Measurements from ENCODE around the gene ADAMTS8. TPM values are rescaled to one million over a fixed set of nuclear protein-coding genes. Genes with fewer than 3 reads are reported as not detected.

The ADAMTS8 gene
- total and polyA plus RNA-seq, 2 donors (not counting 3 experiments of a cell fraction or from before 2014, with no cell fraction given): not detected

- H3K27me3 ChIP-seq (ENCODE audit: control insufficient read depth in 2 of 2, insufficient read depth in 2 of 2, low read length in 2 of 2): no peaks in the 10 kb centered on the region
- H2AFZ ChIP-seq (ENCODE audit: low read depth, low read length): no peak overlapping the region
- H4K20me1 ChIP-seq (replicated peaks; ENCODE audit: control insufficient read depth, extremely low read depth, insufficient read depth, low read length): no peaks in the 10 kb centered on the region
- H3K79me2 ChIP-seq (ENCODE audit: control insufficient read depth, insufficient read depth, low read length): no peaks in the 10 kb centered on the region
- H3K9ac ChIP-seq (replicated peaks; ENCODE audit: extremely low read depth, insufficient read depth, low read length): no peak overlapping the region
- CTCF ChIA-PET: interaction anchor here (0.8 kb wide), 2 partner anchors 168 to 477 kb away, joined by 3 read pairs; no protein-coding TSS in a partner anchor
- H3K4me2 ChIP-seq (ENCODE audit: insufficient read depth, low read length): no peak overlapping the region
- dilution Hi-C loops (cut with MboI; ENCODE audit: extremely low pct_ligation_motif_present, low sequenced_read_pairs): no loop called here
- intact Hi-C loops (cut with micrococcal nuclease): no loop called here
- TF ChIP-seq POLR2A (IDR thresholded peaks at IDR 0.05; ENCODE audit: low read depth, low read length) (no peak), GATA2 (IDR thresholded peaks at IDR 0.05; ENCODE audit: insufficient read depth, insufficient read length, low read depth, low read length) (no peak), JUN (IDR thresholded peaks at IDR 0.05; ENCODE audit: borderline replicate concordance, insufficient read depth, insufficient read length, low read depth) (no peak), POLR2AphosphoS5 (IDR thresholded peaks at IDR 0.05; ENCODE audit: insufficient read depth, low read depth, low read length) (no peak), CTCF (IDR thresholded peaks at IDR 0.05; ENCODE audit: extremely low read depth in 1 of 2, insufficient read depth in 1 of 2, low read depth in 1 of 2, low read length in 2 of 2) (no peak), MAX (IDR thresholded peaks at IDR 0.05; ENCODE audit: insufficient read depth, insufficient read length) (no peak), MYC (IDR thresholded peaks at IDR 0.05; ENCODE audit: low read depth, low read length) (no peak), EZH2 (IDR thresholded peaks at IDR 0.05; ENCODE audit: borderline replicate concordance, low read depth, low read length, severe bottlenecking) (no peak), FOS (IDR thresholded peaks at IDR 0.05; ENCODE audit: borderline replicate concordance, insufficient read depth, low read length) (no peak)
- H3K9me3 ChIP-seq (replicated peaks; ENCODE audit: control insufficient read depth, insufficient read depth, low read length): no peaks in the 10 kb centered on the region
- H3K36me3 ChIP-seq (ENCODE audit: control insufficient read depth in 2 of 2, extremely low read depth in 1 of 2, insufficient read depth in 2 of 2, low read length in 2 of 2): no peaks in the 10 kb centered on the region
- no peak overlapping the region for H3K27ac ChIP-seq (ENCODE audit: insufficient read depth, low read depth, low read length)
- no peak for FAIRE-seq
- no peaks in the 10 kb centered on the region for H3K9me1 ChIP-seq (replicated peaks; ENCODE audit: control insufficient read depth, extremely low read depth, insufficient read depth, low read length)
- H3K4me3 ChIP-seq (replicated peaks in 1 of 3; ENCODE audit: insufficient read depth in 1 of 3, low read depth in 1 of 3, low read length in 3 of 3): no peak overlapping the region
- BruUV-seq (replicated peaks): no TSS peak
- no peaks in the 10 kb centered on the region for H3K4me1 ChIP-seq (ENCODE audit: control insufficient read depth, extremely low read depth, insufficient read depth, low read length)
- POLR2A ChIA-PET: no interaction called here
- no peak for DNase-seq (ENCODE audit: low read depth, low spot score)
Measured at GRCh38 chr11:130381317-130381716, 47.1 kb downstream of the ADAMTS8 start.

All from endothelial cell of umbilical vein (primary cell).